OCI-LY3 (cell line): ENCODE results near the gene TSR1.
A peak's percentile ranks its signal among the peaks of the same experiment; 100 is the strongest.

Source experiments
- H2AFZ ChIP-seq: fragments of 200-600, 300-600 bp; shearing (Covaris generic); 2 replicates; pipeline ENCODE4 v1.6.0; 2014; ENCODE audit warnings: antibody characterized with exemption, low read depth, low read length
- H3K27ac ChIP-seq: fragments of 200-600, 300-600 bp; sonication (generic); 2 replicates; pipeline ENCODE4 v1.5.1; 2014; ENCODE audit warnings: mild to moderate bottlenecking, low read length, moderate library complexity, mixed read lengths
- H3K27me3 ChIP-seq: fragments of 200-600, 300-600 bp; sonication (generic); 2 replicates; pipeline ENCODE4 v1.6.1; 2014; ENCODE audit warnings: low read depth, low read length, mixed read lengths
- H3K36me3 ChIP-seq: fragments of 200-600, 300-600 bp; sonication (generic); replicated peaks from 2 replicates; pipeline ENCODE3; 2014; ENCODE audit warnings: low read depth, low read length, mixed read lengths
- H3K4me1 ChIP-seq: fragments of 300-600, 200-600 bp; sonication (generic); 2 replicates; pipeline ENCODE4 v1.6.1; 2014; ENCODE audit warnings: low read length, mixed read lengths
- H3K4me2 ChIP-seq: fragments of 200-600, 300-600 bp; sonication (generic); 2 replicates; pipeline ENCODE4 v1.6.1; 2014; ENCODE audit warnings: low read length, mixed read lengths
- H3K4me3 ChIP-seq: fragments of 300-600, 200-600 bp; sonication (generic); 2 replicates; pipeline ENCODE4 v1.5.1; 2014; ENCODE audit warnings: antibody characterized with exemption, mild to moderate bottlenecking, low read length, moderate library complexity
- H3K79me2 ChIP-seq: fragments of 300-600, 200-600 bp; shearing (Covaris generic); 2 replicates; pipeline ENCODE4 v1.6.1; 2014; ENCODE audit warnings: mild to moderate bottlenecking, low read length, mixed read lengths
- H3K9ac ChIP-seq: fragments of 300-600, 200-600 bp; shearing (Covaris generic); 2 replicates; pipeline ENCODE4 v1.6.0; 2014; ENCODE audit warnings: mild to moderate bottlenecking, low read length, moderate library complexity
- H3K9me3 ChIP-seq: fragments of 200-600, 300-600 bp; shearing (Covaris generic); 2 replicates; pipeline ENCODE4 v1.6.1; 2014; ENCODE audit warnings: low read length, mixed read lengths; ENCODE audit not compliant: insufficient read depth
- H4K20me1 ChIP-seq: fragments of 200-600, 300-600 bp; sonication (generic); 2 replicates; pipeline ENCODE4 v1.6.1; 2016; ENCODE audit warnings: low read length, mixed read lengths; ENCODE audit not compliant: insufficient read depth
- CTCF ChIP-seq: fragments of 200-600, 300-600 bp; sonication (generic); IDR thresholded peaks from 2 replicates; pipeline ENCODE4 v1.5.1; 2014; ENCODE audit warnings: antibody characterized with exemption, low read length, low read depth
- EZH2phosphoT487 ChIP-seq: fragments of 200-600 bp; shearing (Covaris generic); IDR thresholded peaks from 2 replicates; pipeline ENCODE4 v1.6.1; 2018; ENCODE audit warnings: antibody characterized with exemption, mixed run types, low read depth

TSR1 gene

GRCh38 chr17:2336852-2337543, 741 bp upstream of the TSR1 start, which contains the start of gene SGSM2:
Gene SGSM2, plus strand, starts transcription at chr17:2337501. Its CDS starts 188 bp downstream, at chr17:2337689.
- H3K4me2 ChIP-seq, result peak within 1 kb of the TSS; percentile 92
- H3K9ac ChIP-seq, result peak within 1 kb of the TSS; percentile 91
- TF ChIP-seq CTCF (no peak), EZH2phosphoT487 (no peak)
- H3K9me3 ChIP-seq, result no peaks in the 10 kb centered on the region
- peak within 1 kb of the TSS; percentile 55 for H3K27ac ChIP-seq
- peaks cover 28% of the 10 kb centered on the region for H3K36me3 ChIP-seq
- H3K4me1 ChIP-seq, result peaks cover 12% of the 10 kb centered on the region
- peak within 1 kb of the TSS; percentile 60; the same call in 1 of the 2 replicates for H2AFZ ChIP-seq
- H4K20me1 ChIP-seq, result no peaks in the 10 kb centered on the region
- no peaks in the 10 kb centered on the region for H3K27me3 ChIP-seq
- H3K4me3 ChIP-seq, result peak within 1 kb of the TSS; percentile 91
- H3K79me2 ChIP-seq, result peaks cover 41% of the 10 kb centered on the region

- Histone ChIP-seq H3K27me3 (no peaks in the 10 kb centered on the region), H3K4me1 (peaks cover 12% of the 10 kb centered on the region), H3K4me3 (peak overlapping the region; percentile 91), H3K9ac (peak overlapping the region; percentile 82), H3K4me2 (peak overlapping the region; percentile 93), H3K36me3 (peaks cover 39% of the 10 kb centered on the region), H3K9me3 (no peaks in the 10 kb centered on the region), H3K27ac (peak overlapping the region; percentile 19; the same call in 1 of the 2 replicates), H2AFZ (no peak overlapping the region), H3K79me2 (peaks cover 50% of the 10 kb centered on the region), H4K20me1 (no peaks in the 10 kb centered on the region)
- TF ChIP-seq EZH2phosphoT487 (no peak), CTCF (no peak)
Measured at GRCh38 chr17:2335726-2336214, 487 bp downstream of the TSR1 start.

GRCh38 chr17:2331303-2331702, 5.0 kb downstream of the TSR1 start:
- no peak overlapping the region for H2AFZ ChIP-seq
- peaks cover 56% of the 10 kb centered on the region for H3K36me3 ChIP-seq
- H4K20me1 ChIP-seq, result no peaks in the 10 kb centered on the region
- H3K4me3 ChIP-seq, result no peak overlapping the region
- no peak overlapping the region for H3K4me2 ChIP-seq
- peaks cover 57% of the 10 kb centered on the region for H3K79me2 ChIP-seq
- no peak overlapping the region for H3K9ac ChIP-seq
- H3K27ac ChIP-seq, result no peak overlapping the region
- TF ChIP-seq EZH2phosphoT487 (no peak), CTCF (no peak)
- H3K4me1 ChIP-seq, result peaks cover 8% of the 10 kb centered on the region
- H3K27me3 ChIP-seq, result no peaks in the 10 kb centered on the region
- no peaks in the 10 kb centered on the region for H3K9me3 ChIP-seq

GRCh38 chr17:2323629-2324314, 12.5 kb downstream of the TSR1 start:
- no peaks in the 10 kb centered on the region for H3K27me3 ChIP-seq
- H3K36me3 ChIP-seq, result peaks cover 33% of the 10 kb centered on the region

More at GRCh38 chr17:2323629-2324314, 12.5 kb downstream of the TSR1 start:
- no peak for TF ChIP-seq CTCF
- H3K27ac ChIP-seq, result no peak overlapping the region
- no peak overlapping the region for H3K9ac ChIP-seq
- peaks cover 5% of the 10 kb centered on the region; the same call in 1 of the 2 replicates for H3K4me1 ChIP-seq
- H3K4me2 ChIP-seq, result no peak overlapping the region
- no peak overlapping the region for H2AFZ ChIP-seq
- no peaks in the 10 kb centered on the region for H3K9me3 ChIP-seq
- H4K20me1 ChIP-seq, result no peaks in the 10 kb centered on the region
- no peaks in the 10 kb centered on the region for H3K79me2 ChIP-seq
- no peak overlapping the region for H3K4me3 ChIP-seq
